Activated effector memory CD4-positive, alpha-beta T cell treated with Interleukin-2 at 50 U/mL for 16 hours (primary cell): ENCODE data around the gene WDR38.

ENCODE experiments used
- DNase-seq: peaks from one replicate; pipeline ENCODE4 v3.0.0-alpha.2; 2020

WDR38 gene

DNA sequence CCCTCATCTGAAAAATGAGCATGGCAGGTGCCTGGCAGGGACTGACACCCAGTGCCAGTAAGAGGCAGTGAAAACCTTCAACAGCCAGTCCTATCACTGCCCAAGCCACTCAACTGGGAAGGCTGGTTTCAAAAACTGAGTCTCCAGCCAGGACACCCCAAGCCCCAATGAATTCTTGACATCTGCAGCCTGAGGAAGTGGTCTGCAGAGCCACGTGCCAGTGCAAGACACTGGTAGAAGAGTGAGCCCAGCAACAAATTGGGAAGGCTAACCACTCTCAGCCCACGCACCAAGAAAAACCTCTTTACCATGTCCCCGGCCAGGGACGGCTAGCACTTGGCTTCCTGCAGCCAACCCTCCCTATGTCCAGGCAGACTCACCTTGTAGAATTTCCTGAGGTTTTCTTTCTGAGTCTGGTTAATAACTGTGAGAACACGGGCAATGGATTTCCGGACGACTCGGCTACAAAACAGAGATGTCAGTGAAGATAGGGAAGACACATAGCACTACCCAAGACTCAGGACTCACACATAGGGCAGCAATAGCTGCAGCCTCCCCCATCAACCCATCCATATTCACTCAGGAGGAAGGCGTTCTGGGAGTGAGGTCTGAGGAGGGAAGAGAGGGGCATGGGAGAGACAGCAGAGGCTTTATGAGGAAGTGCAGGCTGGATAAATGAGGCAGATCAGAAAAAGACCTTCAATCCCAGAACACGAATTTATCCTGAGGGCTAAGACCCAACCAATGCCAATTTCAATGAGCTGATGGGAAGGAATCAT is 6.7 kb downstream of the WDR38 start:
- DNase-seq, result no peak

DNA sequence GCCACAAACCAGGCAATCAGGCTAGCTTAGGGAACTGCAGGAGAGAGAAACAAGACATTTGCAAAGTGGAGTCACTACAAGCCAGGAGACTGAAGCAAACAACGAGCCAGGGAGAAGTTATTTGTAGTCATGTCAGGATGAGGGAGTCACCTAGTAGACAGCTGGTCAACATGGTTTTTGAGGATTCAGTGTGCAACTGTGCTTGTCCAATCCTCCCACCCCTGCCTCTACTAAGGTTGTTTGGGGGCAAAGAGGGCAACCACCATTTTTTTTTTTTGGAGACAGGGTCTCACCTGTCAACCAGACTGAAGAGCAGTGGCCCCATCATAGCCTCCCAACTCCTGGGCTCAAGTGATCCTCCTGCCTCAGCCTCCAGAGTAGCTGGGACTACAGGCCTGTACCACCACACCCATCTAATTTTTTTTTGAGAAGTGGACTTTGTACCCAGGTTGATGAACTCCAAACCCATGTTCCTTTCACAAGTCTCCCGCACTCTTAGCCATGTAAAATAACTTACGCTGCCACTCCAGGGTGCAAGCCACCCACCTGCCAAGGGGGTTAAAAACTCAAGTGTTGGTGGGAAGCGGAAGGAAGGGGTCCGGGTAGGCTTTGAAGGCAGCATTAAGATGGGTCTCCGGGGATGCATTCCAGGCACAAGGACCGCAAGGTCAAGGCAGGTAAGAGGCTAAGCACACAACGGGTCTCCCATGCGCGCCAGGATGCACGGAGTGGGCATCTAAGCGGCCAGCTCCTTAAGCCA is 7.5 kb downstream of the WDR38 start:
- DNase-seq, result no peak

DNA sequence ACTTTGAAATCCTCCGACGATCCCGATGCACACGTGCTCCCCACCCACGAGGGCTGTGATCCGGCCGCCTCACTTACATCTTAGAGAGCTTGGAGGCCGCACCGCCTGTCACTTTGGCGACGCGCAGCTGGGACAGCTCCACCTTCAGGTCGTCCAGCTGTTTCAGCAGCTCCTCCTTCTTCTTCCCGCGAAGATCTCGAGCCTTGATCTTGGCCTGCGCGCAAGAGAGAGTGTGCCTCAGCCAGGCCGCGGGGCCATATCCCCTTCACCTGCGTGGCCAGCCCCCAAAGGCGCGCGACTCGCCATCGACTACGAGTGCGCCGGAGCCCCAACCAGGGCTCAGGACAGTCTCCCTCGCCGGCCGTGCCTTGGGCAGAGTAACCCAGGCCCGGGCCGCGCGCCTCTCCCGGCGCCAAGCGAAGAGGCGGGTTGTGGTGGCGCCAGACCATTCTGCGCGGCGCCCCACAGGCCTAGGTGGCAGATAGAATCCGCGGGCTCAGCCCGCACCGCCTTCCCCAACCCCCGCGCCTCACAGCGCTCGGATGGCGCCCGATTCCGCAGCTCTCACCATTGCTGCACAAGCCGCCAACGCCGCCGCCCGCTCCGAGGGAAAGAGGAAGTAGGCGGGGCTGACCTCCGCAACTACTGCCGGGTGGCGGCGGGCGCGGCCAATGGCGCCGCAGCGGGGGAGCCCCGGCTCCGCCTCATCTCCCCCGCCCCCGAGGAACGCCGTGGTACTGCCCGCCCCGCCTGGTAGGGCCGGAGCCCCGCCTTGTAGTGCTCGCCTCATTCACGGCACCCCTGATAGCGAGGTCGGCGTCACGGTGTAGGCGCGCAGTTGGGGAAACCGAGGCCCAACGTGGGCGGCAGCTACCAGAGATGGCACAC is 8.3 kb downstream of the WDR38 start, which contains the start of the genes ARPC5L and RPL35:
Gene ARPC5L (plus strand): TSS at position 789 of the 888 bp plus-strand sequence. CDS start 7,161 bp downstream, outside the sequence.
Gene RPL35 (minus strand): TSS at position 616 of the 888 bp plus-strand sequence. CDS start 45 bp downstream, at position 571.
- peak; percentile 94 for DNase-seq

DNA sequence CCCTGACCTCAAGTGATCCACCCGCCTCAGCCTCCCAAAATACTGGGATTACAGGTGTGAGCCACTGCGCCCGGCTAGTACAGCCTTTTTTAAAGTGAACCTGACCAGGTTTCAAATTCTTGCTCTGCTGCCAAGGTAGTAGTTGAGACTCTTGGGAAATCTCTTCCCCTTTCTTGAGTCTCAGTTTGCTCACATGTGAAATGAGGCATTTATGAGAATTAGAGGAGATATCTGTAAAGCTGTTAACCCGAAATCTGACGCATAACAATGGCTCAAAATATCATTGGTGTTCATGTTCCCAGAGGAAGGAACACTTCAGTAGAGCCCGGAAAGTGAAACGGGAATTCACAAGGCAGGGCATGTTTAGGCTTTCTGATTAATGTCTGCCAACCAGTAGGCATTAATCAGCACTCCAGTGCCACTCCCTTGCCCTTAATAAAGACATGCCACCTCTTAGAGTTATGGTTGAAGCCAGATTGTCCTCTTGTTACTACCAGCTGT is 10.2 kb downstream of the WDR38 start:
- DNase-seq, result no peak

DNA sequence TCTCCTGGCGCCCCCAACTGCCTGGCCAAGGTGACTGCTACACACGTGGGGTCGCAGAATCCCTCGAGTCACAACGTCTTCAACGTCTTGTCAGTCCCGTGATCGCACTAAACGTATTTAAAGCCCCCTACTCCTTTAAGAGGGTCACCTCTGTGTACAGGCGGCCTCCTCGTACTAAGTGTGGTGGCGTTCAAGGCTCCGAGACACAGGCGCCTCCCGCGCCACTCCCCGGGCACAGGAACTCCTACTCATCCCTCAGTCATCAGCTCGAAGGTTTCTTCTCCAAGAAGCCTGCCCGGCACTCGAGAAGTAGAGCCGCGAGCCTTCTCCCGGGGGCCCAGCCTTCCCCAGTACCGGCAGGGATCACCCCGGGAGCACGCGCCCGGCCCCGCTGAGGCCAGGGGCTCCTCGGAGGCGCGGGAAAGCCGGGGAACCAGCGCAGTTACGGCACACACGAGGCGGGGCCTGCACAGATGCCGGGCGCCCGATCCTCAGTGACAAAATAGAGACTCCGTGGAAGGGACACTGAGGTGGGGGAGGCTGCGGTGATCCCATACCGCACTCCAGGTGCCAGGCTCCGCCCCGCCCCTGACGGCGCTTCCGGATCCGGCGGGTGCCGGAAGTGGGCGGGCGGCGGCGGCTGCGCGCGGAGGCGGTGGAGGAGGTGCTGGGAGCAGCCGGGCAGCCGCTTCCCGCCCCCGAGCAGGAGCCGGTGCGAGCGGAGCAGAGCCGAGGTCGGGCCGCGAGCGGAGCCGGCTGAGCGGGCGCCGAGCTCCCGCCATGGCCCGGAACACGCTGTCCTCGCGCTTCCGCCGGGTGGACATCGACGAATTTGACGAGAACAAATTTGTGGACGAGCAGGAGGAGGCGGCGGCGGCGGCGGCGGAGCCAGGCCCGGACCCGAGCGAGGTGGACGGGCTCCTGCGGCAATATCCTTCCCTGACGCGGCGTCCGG is 15.5 kb downstream of the WDR38 start:
- DNase-seq, result peak; percentile 90

DNA sequence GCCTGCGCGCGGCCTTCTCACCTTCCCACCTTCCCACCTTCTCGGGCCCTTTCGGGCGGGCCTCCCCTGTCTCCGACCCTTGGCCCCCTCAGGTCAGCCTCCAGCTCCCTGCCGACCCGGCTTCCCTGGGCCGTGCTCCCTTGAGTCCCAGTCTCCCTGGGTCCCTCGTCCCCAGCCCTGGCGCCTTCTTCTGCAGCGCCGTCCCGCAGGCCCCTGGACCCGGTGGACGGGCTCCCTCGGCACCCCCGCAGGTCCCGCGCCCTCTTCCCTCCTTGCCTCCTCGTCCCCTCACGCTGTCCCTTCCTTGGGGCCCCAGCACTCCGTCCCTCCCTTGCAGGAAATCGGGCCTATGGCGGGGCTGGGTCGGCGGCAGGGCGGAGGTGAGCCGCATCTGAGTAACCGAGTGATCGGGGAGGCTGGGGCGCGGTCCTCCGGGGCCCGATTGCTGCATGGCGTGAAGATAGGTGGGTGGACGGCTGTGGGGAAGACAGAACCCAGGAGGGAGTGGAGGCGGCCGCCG is 16.3 kb downstream of the WDR38 start:
- peak; percentile 34 for DNase-seq

DNA sequence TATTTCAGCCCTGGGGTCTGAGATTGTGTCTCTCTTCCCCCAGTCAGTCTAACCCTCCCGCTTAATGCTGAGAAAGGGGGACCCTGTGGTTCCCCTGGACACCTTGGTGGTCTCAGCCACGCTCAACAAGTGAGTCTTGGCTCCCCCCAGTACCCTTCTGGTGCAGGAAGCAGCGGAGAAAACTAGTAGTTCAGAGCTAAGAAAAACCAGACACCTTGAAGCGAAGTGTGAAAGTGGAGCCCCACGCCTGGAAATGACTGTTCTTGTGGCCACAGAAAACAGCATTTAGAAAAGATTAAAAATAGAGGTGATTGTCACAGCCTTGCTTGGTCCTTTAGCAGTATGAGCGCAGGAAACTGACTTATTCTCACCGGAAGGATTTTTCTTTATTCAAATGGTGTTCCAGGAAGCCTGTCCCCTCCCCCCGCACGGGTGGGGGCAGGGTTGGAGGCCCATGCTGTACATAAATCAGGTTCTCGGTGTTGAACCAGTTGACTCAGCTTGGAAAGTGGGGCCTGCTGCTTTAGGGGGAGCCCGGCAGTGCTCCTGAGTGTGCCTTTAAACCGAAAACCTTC is 16.8 kb downstream of the WDR38 start:
- DNase-seq, result peak; percentile 75

DNA sequence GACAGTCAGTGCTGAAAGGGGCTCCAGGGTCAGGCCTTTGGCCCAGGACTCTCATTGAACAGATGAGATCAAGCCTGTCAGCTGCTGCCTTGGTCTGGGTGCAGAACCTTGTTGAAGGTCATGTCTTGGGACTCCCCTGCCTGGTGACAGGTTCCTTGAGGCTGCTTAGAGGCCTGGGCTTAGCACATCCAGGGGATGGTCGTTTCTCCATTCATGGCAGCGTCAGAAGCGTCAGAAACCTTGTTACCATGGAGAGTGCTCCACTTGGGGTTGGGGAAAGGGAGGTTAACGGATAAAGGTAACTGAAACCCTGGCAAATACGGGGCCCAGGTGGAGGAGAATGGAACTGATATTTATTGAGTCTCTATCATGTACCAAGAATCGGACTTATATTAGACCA is 17.5 kb downstream of the WDR38 start:
- DNase-seq, result no peak

DNA sequence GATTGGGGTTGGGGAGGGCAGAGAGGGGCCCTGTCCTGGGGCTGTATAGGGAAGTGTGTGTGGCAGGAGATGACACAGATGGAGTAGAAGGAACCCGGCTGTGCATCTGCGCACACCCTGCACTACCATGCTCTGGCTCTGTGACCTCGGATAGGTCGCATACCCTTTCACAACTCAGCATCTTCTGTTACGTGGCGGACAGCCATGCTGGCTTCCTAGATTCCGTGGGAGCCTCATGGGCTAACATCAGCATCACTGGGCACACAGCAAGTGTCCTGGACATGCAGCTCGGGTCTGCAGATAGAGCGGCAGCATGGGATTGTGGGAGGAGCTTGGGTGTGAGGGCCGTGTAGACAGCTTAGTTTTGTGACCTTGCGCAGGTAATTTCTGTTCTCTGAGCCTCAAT is 17.9 kb downstream of the WDR38 start:
- DNase-seq, result no peak

DNA sequence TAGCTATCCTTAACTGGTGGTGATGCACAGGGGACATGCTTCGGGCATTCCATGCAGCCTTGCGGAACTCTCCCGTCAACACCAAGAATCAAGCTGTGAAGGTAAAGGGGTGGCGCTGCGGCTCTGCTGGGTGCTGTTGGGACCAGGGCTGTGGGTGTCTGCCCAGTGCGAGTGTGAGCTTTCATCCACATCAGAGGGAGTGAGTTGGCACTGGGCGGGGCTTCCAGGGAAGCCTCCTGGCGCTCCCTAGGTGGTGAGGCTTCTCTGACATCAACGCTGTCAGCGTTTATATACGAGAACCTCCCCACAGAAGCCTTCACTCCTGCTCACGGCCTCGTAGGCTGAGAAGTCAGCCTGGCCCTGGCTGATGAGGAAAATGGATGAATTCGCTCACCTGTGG is 20.4 kb downstream of the WDR38 start:
- no peak for DNase-seq

DNA sequence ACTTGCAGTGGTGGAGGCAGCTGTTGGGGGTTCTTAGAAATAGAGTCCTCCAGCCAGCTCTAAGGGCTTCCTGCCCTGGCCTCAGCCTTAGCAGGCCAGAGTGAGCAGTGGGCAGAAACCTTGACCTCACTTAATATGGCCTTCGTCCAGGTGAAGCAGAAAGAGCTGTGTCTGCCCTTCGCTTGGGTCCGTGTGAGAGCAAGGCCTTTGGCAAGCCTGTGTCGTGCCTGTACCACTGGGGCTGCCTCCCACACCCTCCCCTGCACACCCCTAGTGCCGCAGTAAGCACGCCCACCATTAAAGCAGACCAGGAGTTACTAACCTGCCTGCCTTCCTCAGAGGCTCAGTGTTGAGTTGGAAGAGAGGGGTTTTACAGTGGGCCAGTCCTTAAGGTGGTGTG is 22.2 kb downstream of the WDR38 start:
- DNase-seq, result no peak

DNA sequence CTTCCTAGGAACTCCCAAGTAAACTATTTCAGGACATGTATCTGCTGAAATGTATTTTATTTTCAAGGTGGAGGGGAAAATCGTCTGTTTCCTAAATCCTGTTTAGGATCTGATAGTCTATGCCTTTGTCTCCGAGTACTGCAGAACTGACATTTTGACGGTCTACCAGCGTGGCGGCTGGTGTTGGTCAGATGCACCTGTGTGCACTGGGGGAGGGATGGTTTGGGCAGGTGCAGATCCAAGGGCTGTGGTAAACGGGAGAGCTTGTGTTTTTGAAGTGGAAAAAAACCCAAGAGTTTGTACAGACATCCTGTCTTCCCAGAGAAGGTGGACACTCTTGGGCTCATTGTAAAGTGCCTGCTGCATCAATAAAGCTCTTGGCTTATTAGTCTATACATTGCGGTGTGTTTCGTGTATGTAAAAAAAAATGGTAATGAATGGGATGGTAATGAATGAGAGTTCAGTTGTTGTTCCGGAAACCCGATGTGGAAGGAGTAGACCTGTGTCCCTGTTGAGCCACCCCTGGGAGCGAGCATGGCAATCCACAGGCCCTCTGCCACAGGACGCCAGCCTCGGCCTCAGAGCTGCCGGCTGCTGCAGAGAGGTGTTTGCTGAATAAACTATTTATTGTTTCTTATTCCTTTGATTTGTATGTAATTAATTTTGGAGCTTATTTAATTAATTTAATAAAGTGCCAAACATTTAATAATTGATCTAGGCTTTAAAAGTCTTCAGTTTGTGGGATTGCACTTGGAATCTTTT is 23.9 kb downstream of the WDR38 start:
- DNase-seq, result no peak

DNA sequence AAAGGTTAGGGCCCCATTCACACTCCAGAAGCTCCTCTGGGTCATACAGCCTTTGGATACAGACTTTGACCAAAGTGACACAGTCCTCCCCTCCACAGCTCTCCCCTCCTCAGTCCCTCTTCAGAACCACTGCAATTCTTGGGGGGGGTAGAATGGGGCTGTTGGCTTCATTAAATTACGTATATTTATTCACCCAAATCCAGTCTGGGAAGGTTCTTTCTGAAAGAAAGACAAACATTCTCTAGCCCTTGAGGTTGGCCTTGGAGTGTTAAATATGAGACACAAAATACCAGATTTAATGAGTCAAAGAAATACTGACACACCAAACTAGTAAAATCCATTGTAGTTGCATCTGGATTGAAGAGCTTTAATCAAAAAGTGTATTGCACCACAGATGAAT is 24.8 kb downstream of the WDR38 start:
- DNase-seq, result no peak

DNA sequence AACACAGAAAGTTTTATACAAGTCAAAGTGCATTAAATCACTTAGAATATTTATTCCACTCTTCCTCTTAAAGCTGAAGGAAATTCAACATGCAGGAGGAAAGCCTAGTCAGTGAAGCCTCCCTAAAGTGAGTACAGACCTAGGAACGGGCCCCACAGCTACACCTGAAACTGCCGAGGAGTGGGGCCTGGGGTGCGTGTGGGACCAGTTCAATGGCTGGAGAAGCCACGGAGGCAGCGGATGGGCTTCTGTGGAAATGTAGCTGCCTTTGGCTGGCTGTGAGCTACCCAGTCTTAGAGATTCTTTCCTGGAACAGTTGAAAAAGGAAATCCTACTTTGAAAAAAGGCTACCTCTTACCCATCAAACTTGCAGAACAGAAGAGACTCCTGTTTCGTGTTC is 25.3 kb downstream of the WDR38 start:
- DNase-seq, result no peak

DNA sequence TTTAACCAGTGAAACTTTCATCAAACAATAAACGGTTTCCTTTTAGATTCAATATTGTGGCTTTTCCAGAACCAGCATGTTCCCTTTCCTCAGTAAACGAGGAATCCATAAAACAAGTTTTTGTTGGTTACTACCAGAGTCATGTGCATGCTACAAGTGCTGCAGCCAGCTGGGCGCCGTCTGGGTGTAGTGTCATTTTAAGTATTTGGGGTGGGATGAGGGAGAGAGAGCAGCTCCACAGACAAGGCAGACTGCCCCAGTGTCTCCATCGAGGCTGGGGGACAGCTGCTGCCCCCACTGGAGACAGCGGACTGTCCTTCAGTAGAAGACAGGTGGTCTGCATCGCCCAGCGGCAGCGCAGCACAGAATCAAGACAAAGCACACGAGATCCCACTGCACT is 26.0 kb downstream of the WDR38 start:
- DNase-seq, result no peak

DNA sequence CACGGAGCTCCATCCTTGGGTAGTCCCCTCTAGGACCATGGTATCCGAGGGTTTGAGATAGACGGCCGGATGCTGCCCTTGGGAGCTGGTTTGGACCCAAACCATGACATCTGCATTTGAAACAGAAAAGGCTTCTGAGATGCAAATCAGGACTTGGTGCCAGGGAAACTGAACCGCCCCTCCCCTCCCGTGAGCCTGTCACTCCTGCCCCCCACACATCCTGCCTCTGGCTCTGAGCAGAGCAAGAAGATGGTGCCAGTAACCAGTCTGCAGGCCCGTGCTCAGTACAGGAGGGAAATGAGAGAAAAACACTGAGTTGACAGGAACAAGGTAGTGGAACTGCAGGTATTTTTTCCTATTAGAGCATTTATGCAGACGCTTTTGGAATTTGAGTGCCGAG is 27.2 kb downstream of the WDR38 start:
- no peak for DNase-seq

DNA sequence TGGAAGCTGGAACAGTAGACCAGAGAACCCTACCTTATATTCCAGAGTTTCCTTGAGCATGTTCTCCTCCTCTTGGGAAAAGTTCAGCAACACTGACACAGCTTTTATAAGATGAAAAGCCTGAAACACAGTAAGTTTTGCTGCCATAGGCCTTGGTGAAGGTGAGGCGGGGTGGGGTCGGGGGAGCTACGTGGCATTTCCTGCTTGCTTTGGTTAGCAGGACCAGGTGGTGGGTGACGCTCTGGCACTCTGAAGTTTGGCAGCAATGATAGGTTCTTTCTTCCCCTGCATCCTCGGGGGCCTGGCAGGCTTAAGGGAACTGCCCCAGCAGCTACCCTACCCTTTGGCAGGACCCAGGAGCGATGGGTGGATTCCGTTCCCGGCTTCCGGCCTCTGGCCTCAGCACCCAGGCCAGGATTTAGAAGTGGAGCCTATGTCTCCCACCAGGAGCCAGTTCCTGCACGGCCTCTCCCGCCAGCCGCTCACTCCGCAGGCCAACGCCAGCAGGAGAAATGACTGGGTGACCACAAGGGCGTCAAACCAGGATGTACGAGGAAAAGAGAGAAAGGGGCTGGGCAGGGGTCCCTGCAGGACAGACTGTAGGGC is 28.0 kb downstream of the WDR38 start:
- DNase-seq, result no peak

DNA sequence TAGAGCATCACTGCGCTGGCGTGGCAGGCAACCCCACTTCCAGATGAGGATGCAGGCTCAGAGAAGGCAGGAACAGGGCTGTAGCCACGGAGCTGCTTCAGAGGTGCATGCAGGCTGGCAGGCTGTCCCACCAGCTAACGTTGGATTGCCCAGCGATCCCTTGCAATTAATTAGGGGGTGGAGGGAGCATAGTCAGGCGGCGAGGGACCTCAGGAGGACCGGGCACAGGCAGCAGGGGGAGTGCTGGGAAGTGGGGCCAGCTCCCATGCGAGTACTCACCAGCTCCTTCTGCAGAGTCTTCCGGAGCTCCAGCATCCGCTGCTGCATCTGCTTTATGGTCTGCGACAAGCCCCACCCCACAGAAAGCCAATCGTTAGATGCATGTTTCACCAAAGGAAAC is 29.0 kb downstream of the WDR38 start:
- no peak for DNase-seq

DNA sequence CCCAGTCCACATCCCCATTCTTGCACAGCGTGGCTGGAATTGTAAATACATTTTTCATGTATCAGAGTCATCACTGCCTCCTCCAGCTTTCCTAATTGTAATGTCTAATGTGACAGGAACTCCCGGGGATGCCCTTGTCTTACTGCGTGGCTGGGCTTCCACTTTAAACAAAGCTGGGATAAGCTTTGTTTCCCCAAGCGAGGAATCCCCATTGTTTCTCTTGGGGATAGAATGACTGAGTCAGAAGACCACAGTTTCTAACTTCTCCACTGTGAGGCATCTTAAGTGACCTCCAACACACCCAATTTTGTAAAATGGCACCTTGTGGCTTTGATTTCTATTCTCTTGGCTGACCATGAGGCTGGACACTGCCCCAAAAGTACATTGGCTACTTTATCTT is 31.1 kb downstream of the WDR38 start:
- DNase-seq, result no peak

DNA sequence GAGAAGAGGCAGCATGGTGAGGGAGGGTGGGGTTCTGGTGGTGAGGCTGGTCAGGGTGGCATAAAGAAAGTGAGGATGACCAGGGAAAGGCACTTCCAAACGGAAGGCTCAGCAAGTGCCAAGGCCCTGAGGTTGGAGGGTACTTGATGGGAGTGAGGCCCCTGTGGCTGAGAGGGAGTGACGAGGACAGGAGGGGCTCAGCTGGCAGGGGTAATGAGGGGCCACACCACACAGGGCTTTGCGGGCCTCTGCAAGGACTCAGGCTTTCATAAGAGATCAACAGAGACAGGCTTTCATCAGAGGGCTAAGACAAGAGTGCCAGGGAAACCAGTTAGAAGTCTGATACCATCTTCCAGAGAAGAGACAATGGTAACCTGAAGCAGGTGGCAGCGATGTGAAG is 32.3 kb downstream of the WDR38 start:
- DNase-seq, result no peak
